HG03442 (cell line): Measurements from ENCODE around the gene BNIPL.

Experiments
- ATAC-seq: cut with Tn5 transposase; IDR thresholded peaks from one replicate; pipeline ENCODE4 v1.9.1; 2021; ENCODE audit warnings: mild to moderate bottlenecking, moderate library complexity; ENCODE audit not compliant: unreplicated experiment

The BNIPL gene

GRCh38 chr1:151009206-151009587 lies 27.2 kb upstream of the BNIPL start:
- no peak for ATAC-seq

GRCh38 chr1:151009674-151010345 lies 26.6 kb upstream of the BNIPL start:
- no peak for ATAC-seq

DNA sequence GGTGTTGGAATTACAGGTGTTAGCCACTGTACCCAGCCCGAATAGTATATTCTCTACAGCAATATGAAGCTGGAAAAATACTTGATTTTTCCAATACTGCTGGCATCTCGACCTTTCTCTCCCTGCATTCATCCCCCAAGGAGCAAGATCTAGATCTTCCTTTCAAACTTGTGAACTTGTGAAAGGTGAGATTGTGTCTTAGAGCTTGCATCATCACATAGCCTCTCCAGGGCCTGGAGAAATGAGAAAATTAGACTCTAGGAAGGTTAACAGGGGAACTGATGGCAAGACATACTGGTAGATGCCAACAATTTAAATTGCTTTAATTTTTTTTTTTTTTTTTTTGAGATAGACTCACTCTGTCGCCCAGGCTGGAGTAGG lies 26.1 kb upstream of the BNIPL start:
- no peak for ATAC-seq

- ATAC-seq = no peak
These were observed 25.1 kb upstream of the BNIPL start for GRCh38 chr1:151011154-151011850.

- no peak for ATAC-seq
These were observed 23.5 kb upstream of the BNIPL start for GRCh38 chr1:151012684-151013471.

DNA sequence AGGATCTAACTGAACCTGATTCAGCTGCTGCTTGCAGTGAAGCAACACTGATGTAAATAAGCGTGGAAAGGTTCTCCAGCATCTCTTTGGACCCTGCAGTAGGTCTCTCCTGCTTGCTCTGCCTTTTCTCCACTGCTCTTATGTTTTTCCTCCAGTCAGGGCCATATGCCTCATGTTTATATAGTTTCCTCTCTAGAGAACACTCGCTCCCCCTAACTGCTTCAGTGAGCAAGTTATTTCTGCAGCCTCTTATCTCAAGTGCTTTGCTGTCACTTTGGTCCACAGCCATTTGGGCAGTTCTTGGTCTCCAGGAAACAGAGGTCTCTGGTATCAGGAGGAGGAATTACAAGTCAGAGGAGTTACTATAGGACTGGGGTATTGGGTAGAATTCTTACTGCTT lies 22.9 kb upstream of the BNIPL start:
- ATAC-seq = no peak

GRCh38 chr1:151024540-151025146 lies 11.7 kb upstream of the BNIPL start:
- no peak for ATAC-seq

DNA sequence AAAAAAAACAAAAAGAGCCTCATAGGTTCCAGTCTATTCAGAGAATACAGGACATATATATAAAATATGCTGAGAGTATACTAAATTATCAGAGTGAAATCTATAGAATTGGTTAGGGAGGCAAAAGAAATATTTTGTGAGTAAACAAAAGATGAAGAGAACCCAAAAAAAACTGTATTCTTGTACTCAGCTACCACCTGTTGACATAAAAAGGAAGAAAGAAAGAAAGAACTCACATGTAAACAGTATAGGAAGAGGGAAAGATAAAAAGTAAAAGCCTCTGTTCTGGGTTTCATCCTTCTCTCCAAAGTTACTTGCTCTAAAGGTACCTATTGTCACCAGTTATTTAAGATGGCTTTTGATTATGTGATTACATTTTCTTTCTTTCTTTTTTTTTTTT lies 9.9 kb upstream of the BNIPL start:
- no peak for ATAC-seq

GRCh38 chr1:151032164-151032563 lies 4.2 kb upstream of the BNIPL start:
- ATAC-seq = no peak

DNA sequence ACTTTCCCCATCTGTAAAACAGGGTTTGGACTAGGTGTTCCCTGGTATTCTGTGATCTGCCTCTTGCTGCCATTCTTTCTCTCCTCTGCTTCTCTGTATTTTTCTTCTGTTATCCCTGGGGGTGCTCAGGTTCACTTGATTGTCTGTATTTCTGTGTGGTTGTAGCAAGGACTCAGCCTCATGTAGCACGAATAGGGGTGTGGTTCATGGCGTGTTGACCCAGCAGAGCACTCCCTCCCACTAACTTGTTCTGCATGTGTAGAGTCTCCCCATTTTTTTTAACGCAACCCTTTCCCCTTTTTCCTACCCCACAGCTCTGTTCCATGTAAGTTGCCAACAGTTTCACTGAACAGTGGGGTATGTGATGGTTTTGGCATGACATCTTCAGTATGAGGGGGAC lies 1.2 kb upstream of the BNIPL start:
- no peak for ATAC-seq

DNA sequence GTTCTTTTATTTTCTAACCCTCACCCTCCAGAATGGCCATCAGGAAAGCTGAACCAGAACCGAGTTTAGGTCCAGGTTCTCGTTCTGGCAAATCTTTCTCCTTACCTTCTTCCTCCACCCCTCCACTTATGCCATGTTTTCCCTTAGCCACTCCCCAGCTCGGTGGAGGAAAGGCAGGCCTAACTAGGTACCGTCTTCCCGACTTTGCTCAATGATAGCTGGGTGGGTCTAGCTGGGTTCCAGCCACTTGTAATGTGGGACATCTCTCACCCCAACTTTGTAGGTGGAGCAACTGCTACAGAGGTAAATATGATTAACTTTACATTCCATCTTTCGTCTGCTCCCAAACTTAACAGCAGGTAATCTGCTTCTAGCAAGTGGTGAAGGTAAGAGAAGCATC lies 646 bp downstream of the BNIPL start:
- ATAC-seq = no peak

DNA sequence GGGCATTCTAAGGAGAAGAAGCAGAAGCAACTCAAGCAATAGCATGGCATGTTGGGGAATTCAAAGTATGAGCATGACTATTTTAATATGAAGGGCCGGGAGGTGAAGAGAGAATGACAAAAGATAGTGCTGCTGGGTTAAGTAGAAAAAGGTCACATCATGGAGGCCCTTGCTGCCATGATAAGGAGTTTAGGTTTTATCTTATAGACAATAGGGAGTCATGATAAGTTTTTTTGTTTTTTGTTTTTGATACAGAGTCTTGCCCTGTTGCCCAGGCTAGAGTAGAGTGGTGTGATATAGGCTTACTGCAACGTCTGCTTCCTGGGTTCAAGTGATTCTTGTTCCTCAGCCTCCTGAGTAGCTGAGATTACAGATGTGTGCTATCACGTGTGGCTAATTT lies 3.1 kb downstream of the BNIPL start:
- ATAC-seq = no peak

DNA sequence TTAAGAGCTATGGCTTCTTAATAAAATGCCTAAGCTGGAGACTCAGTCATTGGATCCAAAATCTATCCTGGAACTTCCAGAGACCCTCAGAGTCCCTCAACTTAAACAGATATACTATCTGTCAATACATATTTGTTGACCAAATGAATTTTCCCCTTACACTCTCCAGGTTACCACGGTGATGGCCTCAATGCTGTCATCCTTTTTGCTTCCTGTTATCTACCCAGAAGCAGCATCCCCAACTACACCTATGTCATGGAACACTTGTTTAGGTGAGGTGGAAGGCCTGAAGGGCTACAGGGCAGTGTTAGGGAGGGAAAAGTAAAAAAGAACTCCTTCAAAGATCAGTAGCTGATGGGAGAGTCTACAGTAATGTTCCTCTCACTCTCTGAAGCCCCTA lies 6.8 kb downstream of the BNIPL start:
- ATAC-seq = no peak

GRCh38 chr1:151047591-151047924 lies 11.2 kb downstream of the BNIPL start, which contains the start of gene C1orf56:
Gene C1orf56, plus strand, starts transcription at chr1:151047751. Its CDS starts 97 bp downstream, at chr1:151047848.
- ATAC-seq = peak; percentile 59

DNA sequence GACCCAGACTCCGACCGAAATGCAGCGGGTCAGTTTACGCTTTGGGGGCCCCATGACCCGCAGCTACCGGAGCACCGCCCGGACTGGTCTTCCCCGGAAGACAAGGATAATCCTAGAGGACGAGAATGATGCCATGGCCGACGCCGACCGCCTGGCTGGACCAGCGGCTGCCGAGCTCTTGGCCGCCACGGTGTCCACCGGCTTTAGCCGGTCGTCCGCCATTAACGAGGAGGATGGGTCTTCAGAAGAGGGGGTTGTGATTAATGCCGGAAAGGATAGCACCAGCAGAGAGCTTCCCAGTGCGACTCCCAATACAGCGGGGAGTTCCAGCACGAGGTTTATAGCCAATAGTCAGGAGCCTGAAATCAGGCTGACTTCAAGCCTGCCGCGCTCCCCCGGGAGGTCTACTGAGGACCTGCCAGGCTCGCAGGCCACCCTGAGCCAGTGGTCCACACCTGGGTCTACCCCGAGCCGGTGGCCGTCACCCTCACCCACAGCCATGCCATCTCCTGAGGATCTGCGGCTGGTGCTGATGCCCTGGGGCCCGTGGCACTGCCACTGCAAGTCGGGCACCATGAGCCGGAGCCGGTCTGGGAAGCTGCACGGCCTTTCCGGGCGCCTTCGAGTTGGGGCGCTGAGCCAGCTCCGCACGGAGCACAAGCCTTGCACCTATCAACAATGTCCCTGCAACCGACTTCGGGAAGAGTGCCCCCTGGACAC lies 11.7 kb downstream of the BNIPL start:
- ATAC-seq = peak; percentile 55

GRCh38 chr1:151048645-151049032 lies 12.3 kb downstream of the BNIPL start:
- no peak for ATAC-seq

- no peak for ATAC-seq
These were observed 13.1 kb downstream of the BNIPL start for GRCh38 chr1:151049458-151049857.

GRCh38 chr1:151050051-151050688 lies 13.8 kb downstream of the BNIPL start:
- no peak for ATAC-seq

DNA sequence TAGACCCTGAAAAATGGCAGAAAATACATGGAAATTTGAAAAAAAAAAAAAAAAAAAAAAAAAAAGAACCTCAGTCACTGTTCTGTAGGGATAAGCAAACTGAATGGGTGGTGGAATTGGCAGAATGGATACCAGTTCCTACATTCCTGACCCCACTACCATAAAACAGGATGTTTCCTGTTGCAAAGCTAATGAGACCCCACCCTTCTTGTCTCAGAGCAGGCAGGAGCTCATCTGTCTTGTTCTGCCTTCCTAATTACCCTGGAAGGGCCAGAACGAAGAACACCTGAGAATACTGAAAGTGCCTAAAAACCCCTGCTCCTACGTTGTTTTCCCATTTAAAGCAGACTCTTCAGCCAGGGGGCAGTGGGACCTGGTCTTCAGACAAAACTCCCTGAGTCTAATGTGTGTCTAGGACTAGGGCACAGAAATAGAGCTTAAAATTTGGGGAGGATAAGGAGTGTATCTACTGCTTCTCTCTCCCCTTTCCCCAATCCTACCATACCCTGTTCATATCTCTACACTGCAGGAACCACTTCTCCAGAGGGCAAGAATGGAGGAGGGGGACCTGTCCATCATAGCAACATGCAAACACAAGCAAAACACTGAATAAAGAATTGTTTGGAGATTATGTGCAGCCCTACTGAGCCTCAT lies 15.1 kb downstream of the BNIPL start:
- no peak for ATAC-seq

DNA sequence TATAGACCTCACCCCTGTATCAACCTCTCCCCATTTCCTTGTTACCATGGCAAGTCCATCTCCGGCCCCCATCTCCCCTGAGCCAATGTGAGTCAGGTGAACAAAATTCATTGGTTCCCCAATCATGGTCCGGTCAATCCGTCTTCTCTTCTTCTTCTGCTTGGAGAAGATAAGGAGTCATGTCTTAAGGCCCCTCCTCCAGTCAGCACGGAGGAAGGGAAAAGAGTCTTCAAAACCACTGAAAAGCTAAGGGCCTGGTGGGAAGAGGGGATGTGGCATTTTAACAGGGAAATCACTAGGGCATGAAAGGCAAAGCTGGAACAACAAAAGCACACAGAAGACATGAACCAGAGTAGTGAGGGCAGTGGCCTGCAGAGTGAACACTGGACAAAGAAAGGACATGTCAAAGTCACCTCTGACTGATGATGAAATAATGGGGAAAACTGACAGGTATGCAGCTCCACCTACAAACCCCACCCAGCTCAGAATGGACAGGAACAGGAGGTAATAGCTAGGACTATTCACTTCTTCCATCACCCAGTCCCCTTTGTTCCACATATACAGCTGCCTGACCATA lies 18.7 kb downstream of the BNIPL start:
- no peak for ATAC-seq
